ENCODE results near the gene ACVR1. TPM values are rescaled to one million over a fixed set of nuclear protein-coding genes. Genes with fewer than 3 reads are reported as not detected.

The ACVR1 gene
- total and polyA plus RNA-seq, 9 of the 15 experiments (the other 6 are each of a cell fraction or from before 2014, with no cell fraction given) = 3.8 to 14.3 (median 6.9) TPM

GRCh38 chr2:157875641-157876065, 477 bp downstream of the ACVR1 start:
- Histone ChIP-seq H3K36me3 (ENCODE audit: control insufficient read depth, insufficient read depth, low read length) (no peaks in the 10 kb centered on the region), H4K20me1 (replicated peaks; ENCODE audit: control insufficient read depth, insufficient read depth, low read length) (no peaks in the 10 kb centered on the region), H3K9ac (ENCODE audit: insufficient read depth in 1 of 2, low read depth in 2 of 2, low read length in 2 of 2) (peak overlapping the region; percentile 83 to 89), H3K9me1 (ENCODE audit: control insufficient read depth, insufficient read depth, low read length) (no peaks in the 10 kb centered on the region), H3K27me3 (ENCODE audit: control insufficient read depth in 2 of 2, insufficient read depth in 2 of 2, low read length in 2 of 2) (no peaks in the 10 kb centered on the region), H3K4me2 (ENCODE audit: insufficient read depth, low read length) (peak overlapping the region; percentile 90), H3K27ac (ENCODE audit: extremely low read depth, low read depth, low read length) (peak overlapping the region; percentile 73), H3K4me3 (peak overlapping the region; percentile 67), H3K79me2 (ENCODE audit: control insufficient read depth, insufficient read depth, low read length) (peaks cover 31% of the 10 kb centered on the region), H3K4me1 (replicated peaks in 1 of 2; ENCODE audit: control insufficient read depth in 2 of 2, insufficient read depth in 2 of 2, low read length in 2 of 2) (peaks cover 8 to 19% of the 10 kb centered on the region in 2 experiments), H2AFZ (ENCODE audit: low read depth, low read length) (peak overlapping the region; percentile 80), H3K9me3 (replicated peaks; ENCODE audit: control insufficient read depth, insufficient read depth, low read depth, low read length) (no peaks in the 10 kb centered on the region)
- intact Hi-C loops (cut with micrococcal nuclease) (loop anchor here (1.0 to 10.0 kb wide), 4 partner anchors 23 to 129 kb away; no protein-coding TSS in a partner anchor), in situ Hi-C loops (cut with MboI) (no loop called here)
- no peak for FAIRE-seq
- ChIA-PET CTCF (ENCODE audit: low intra/inter-chr PET ratio) (no interaction called here), POLR2A (interaction anchor here (0.6 to 2.9 kb wide), 14 partner anchors 9 to 549 kb away, joined by 3 to 16 read pairs (median 4); no protein-coding TSS in a partner anchor)
- BruUV-seq (replicated peaks) = no TSS peak
- peak; percentile 76 to 84 (median 81) for DNase-seq (ENCODE audit: extremely low read depth in 1 of 4, low spot score in 3 of 4)
- peak; percentile 76 for ATAC-seq
- 0% methylated on average over 18 of the region's 53 CpGs for WGBS (ENCODE audit: insufficient coverage, low coverage, missing lambda C conversion rate)
- no peak; the same call in 1 of the 2 replicates for TF ChIP-seq ZNF740 (CRISPR knock-in tag; IDR thresholded peaks at IDR 0.05)
- TF ChIP-seq ZNF740 (tag; IDR thresholded peaks at IDR 0.05) = no peak
- no peak for TF ChIP-seq EP400 (IDR thresholded peaks at IDR 0.05)
- no peak for TF ChIP-seq HOXB6 (CRISPR knock-in tag; IDR thresholded peaks at IDR 0.05; ENCODE audit: borderline replicate concordance)
- peak; percentile 60 for TF ChIP-seq RB1 (IDR thresholded peaks at IDR 0.05; ENCODE audit: low read depth)
- no peak for TF ChIP-seq THAP12 (CRISPR knock-in tag; IDR thresholded peaks at IDR 0.05)
- peak; percentile 19 for TF ChIP-seq PCBP1 (IDR thresholded peaks at IDR 0.05; ENCODE audit: low read depth, low read length, poor library complexity, severe bottlenecking)
- no peak for TF ChIP-seq GABPB1 (CRISPR knock-in tag; IDR thresholded peaks at IDR 0.05)
- peak in 1 of 2 experiments; percentile 73 for TF ChIP-seq E2F6 (IDR thresholded peaks at IDR 0.05; ENCODE audit: borderline replicate concordance in 1 of 2, extremely low read depth in 1 of 2, insufficient read depth in 1 of 2, insufficient read length in 1 of 2, low read depth in 1 of 2, low read length in 1 of 2, poor library complexity in 1 of 2, severe bottlenecking in 1 of 2)
- TF ChIP-seq NONO (IDR thresholded peaks at IDR 0.05; ENCODE audit: low read depth in 2 of 2, low read length in 1 of 2) = peak in 1 of 2 experiments; percentile 39; a peak in 1 of 4 replicates
- TF ChIP-seq TBL1XR1 (IDR thresholded peaks at IDR 0.05; ENCODE audit: low read length in 2 of 2) = no peak
- TF ChIP-seq MNT (conservative IDR thresholded peaks at IDR 0.05) = no peak
- TF ChIP-seq MAFF (IDR thresholded peaks at IDR 0.05; ENCODE audit: low read length) = no peak

Data from K562 (cell line).